DMS 273 (cell line): ENCODE data around the gene CCND1.
A peak's percentile ranks its signal among the peaks of the same experiment; 100 is the strongest.

Experiments used
- DNase-seq: peaks from one replicate; lab custom pipeline; 2025; ENCODE audit not compliant: unreplicated experiment; lab: John Stamatoyannopoulos, UW

Gene CCND1

GRCh38 chr11:69640995-69641581 lies at the start of gene CCND1:
Gene CCND1 (plus strand): TSS chr11:69641156. CDS start chr11:69641314, 158 bp downstream.
- DNase-seq, result peak; percentile 92

- DNase-seq, result no peak
Measured at GRCh38 chr11:69592986-69593650, 47.8 kb upstream of the CCND1 start.

- DNase-seq, result no peak
Measured at GRCh38 chr11:69593851-69594250, 47.1 kb upstream of the CCND1 start.

- DNase-seq, result no peak
Measured at GRCh38 chr11:69594481-69594880, 46.5 kb upstream of the CCND1 start.

- no peak for DNase-seq
Measured at GRCh38 chr11:69595805-69596665, 44.9 kb upstream of the CCND1 start.

- DNase-seq, result no peak
Measured at GRCh38 chr11:69598147-69598546, 42.8 kb upstream of the CCND1 start.

GRCh38 chr11:69599502-69599901 lies 41.5 kb upstream of the CCND1 start:
- DNase-seq, result no peak

- DNase-seq, result no peak
Measured at GRCh38 chr11:69600001-69600400, 41.0 kb upstream of the CCND1 start.

- no peak for DNase-seq
Measured at GRCh38 chr11:69601011-69601975, 39.7 kb upstream of the CCND1 start.

- no peak for DNase-seq
Measured at GRCh38 chr11:69603111-69603836, 37.7 kb upstream of the CCND1 start.

- DNase-seq, result no peak
Measured at GRCh38 chr11:69604055-69604454, 36.9 kb upstream of the CCND1 start.

GRCh38 chr11:69605737-69606526 lies 35.0 kb upstream of the CCND1 start:
- DNase-seq, result no peak

GRCh38 chr11:69609351-69609750 lies 31.6 kb upstream of the CCND1 start:
- DNase-seq, result no peak

GRCh38 chr11:69611548-69612526 lies 29.1 kb upstream of the CCND1 start:
- DNase-seq, result no peak

- DNase-seq, result no peak
Measured at GRCh38 chr11:69613594-69613993, 27.4 kb upstream of the CCND1 start.

- DNase-seq, result no peak
Measured at GRCh38 chr11:69614085-69614484, 26.9 kb upstream of the CCND1 start.

GRCh38 chr11:69615545-69616278 lies 25.2 kb upstream of the CCND1 start:
- DNase-seq, result no peak

- no peak for DNase-seq
Measured at GRCh38 chr11:69617220-69617619, 23.7 kb upstream of the CCND1 start.
